ENCODE results near the gene TSC22D3. TPM values are rescaled to one million over a fixed set of nuclear protein-coding genes. Genes with fewer than 3 reads are reported as not detected.

TSC22D3 gene
- polyA plus RNA-seq, 1 donor, result 75.5 TPM

GRCh38 chrX:107713203-107713542 is 62.4 kb downstream of the TSC22D3 start:
- Histone ChIP-seq H3K27me3 (ENCODE audit: control insufficient read depth, insufficient read depth, low read length) (no peaks in the 10 kb centered on the region), H3K27ac (ENCODE audit: low read length) (peak overlapping the region; percentile 97), H3K4me3 (ENCODE audit: low read length) (no peak overlapping the region), H3K9me3 (ENCODE audit: control insufficient read depth, low read depth, low read length) (no peaks in the 10 kb centered on the region), H3K36me3 (ENCODE audit: control insufficient read depth, insufficient read depth, low read length) (peaks cover 16% of the 10 kb centered on the region), H3K4me1 (ENCODE audit: control insufficient read depth, insufficient read depth, low read length) (peaks cover 47% of the 10 kb centered on the region)
- no CpG with 5 or more reads among the region's 2 CpGs for WGBS (ENCODE audit: insufficient coverage, low lambda C conversion rate)
- no peak for DNase-seq

GRCh38 chrX:107712231-107713202 is 63.1 kb downstream of the TSC22D3 start:
- DNase-seq, result no peak
- 90% methylated on average over 2 of the region's 13 CpGs for WGBS (ENCODE audit: insufficient coverage, low lambda C conversion rate)
- Histone ChIP-seq H3K36me3 (ENCODE audit: control insufficient read depth, insufficient read depth, low read length) (peaks cover 16% of the 10 kb centered on the region), H3K4me3 (ENCODE audit: low read length) (no peak overlapping the region), H3K27ac (ENCODE audit: low read length) (peak overlapping the region; percentile 97), H3K9me3 (ENCODE audit: control insufficient read depth, low read depth, low read length) (no peaks in the 10 kb centered on the region), H3K4me1 (ENCODE audit: control insufficient read depth, insufficient read depth, low read length) (peaks cover 43% of the 10 kb centered on the region), H3K27me3 (ENCODE audit: control insufficient read depth, insufficient read depth, low read length) (no peaks in the 10 kb centered on the region)

GRCh38 chrX:107711521-107712181 is 63.9 kb downstream of the TSC22D3 start:
- no CpG with 5 or more reads among the region's 5 CpGs for WGBS (ENCODE audit: insufficient coverage, low lambda C conversion rate)
- no peak for DNase-seq
- Histone ChIP-seq H3K36me3 (ENCODE audit: control insufficient read depth, insufficient read depth, low read length) (peaks cover 16% of the 10 kb centered on the region), H3K9me3 (ENCODE audit: control insufficient read depth, low read depth, low read length) (no peaks in the 10 kb centered on the region), H3K27ac (ENCODE audit: low read length) (peak overlapping the region; percentile 97), H3K27me3 (ENCODE audit: control insufficient read depth, insufficient read depth, low read length) (no peaks in the 10 kb centered on the region), H3K4me1 (ENCODE audit: control insufficient read depth, insufficient read depth, low read length) (peaks cover 37% of the 10 kb centered on the region), H3K4me3 (ENCODE audit: low read length) (no peak overlapping the region)

GRCh38 chrX:107710617-107711391 is 64.8 kb downstream of the TSC22D3 start:
- no peaks in the 10 kb centered on the region for H3K9me3 ChIP-seq (ENCODE audit: control insufficient read depth, low read depth, low read length)
- no CpG with 5 or more reads among the region's 7 CpGs for WGBS (ENCODE audit: insufficient coverage, low lambda C conversion rate)
- peak; percentile 82 to 89 for DNase-seq
- no peak overlapping the region for H3K4me3 ChIP-seq (ENCODE audit: low read length)
- peaks cover 37% of the 10 kb centered on the region for H3K4me1 ChIP-seq (ENCODE audit: control insufficient read depth, insufficient read depth, low read length)
- peak overlapping the region; percentile 97 for H3K27ac ChIP-seq (ENCODE audit: low read length)
- peaks cover 16% of the 10 kb centered on the region for H3K36me3 ChIP-seq (ENCODE audit: control insufficient read depth, insufficient read depth, low read length)
- H3K27me3 ChIP-seq (ENCODE audit: control insufficient read depth, insufficient read depth, low read length), result no peaks in the 10 kb centered on the region

- Histone ChIP-seq H3K27ac (ENCODE audit: low read length) (peak overlapping the region; percentile 80), H3K27me3 (ENCODE audit: control insufficient read depth, insufficient read depth, low read length) (no peaks in the 10 kb centered on the region), H3K9me3 (ENCODE audit: control insufficient read depth, low read depth, low read length) (no peaks in the 10 kb centered on the region), H3K4me1 (ENCODE audit: control insufficient read depth, insufficient read depth, low read length) (peaks cover 34% of the 10 kb centered on the region), H3K36me3 (ENCODE audit: control insufficient read depth, insufficient read depth, low read length) (peaks cover 14% of the 10 kb centered on the region), H3K4me3 (ENCODE audit: low read length) (no peak overlapping the region)
- WGBS (ENCODE audit: insufficient coverage, low lambda C conversion rate), result no CpG with 5 or more reads among the region's 6 CpGs
- DNase-seq, result peak in 1 of 2 donors; percentile 60
Measured at GRCh38 chrX:107709266-107709806, 66.3 kb downstream of the TSC22D3 start.

GRCh38 chrX:107708762-107709161 is 66.8 kb downstream of the TSC22D3 start:
- H3K9me3 ChIP-seq (ENCODE audit: control insufficient read depth, low read depth, low read length), result no peaks in the 10 kb centered on the region
- DNase-seq, result no peak

GRCh38 chrX:107707866-107708265 is 67.7 kb downstream of the TSC22D3 start:
- no CpG with 5 or more reads among the region's 9 CpGs for WGBS (ENCODE audit: insufficient coverage, low lambda C conversion rate)

More at GRCh38 chrX:107708762-107709161, 66.8 kb downstream of the TSC22D3 start:
- Histone ChIP-seq H3K27me3 (ENCODE audit: control insufficient read depth, insufficient read depth, low read length) (no peaks in the 10 kb centered on the region), H3K4me3 (ENCODE audit: low read length) (no peak overlapping the region), H3K4me1 (ENCODE audit: control insufficient read depth, insufficient read depth, low read length) (peaks cover 36% of the 10 kb centered on the region), H3K36me3 (ENCODE audit: control insufficient read depth, insufficient read depth, low read length) (peaks cover 8% of the 10 kb centered on the region), H3K27ac (ENCODE audit: low read length) (peak overlapping the region; percentile 80)
- WGBS (ENCODE audit: insufficient coverage, low lambda C conversion rate), result no CpG with 5 or more reads among the region's 2 CpGs

GRCh38 chrX:107706309-107706708 is 69.3 kb downstream of the TSC22D3 start:
- Histone ChIP-seq H3K27me3 (ENCODE audit: control insufficient read depth, insufficient read depth, low read length) (no peaks in the 10 kb centered on the region), H3K4me3 (ENCODE audit: low read length) (no peak overlapping the region), H3K36me3 (ENCODE audit: control insufficient read depth, insufficient read depth, low read length) (no peaks in the 10 kb centered on the region), H3K27ac (ENCODE audit: low read length) (no peak overlapping the region), H3K9me3 (ENCODE audit: control insufficient read depth, low read depth, low read length) (no peaks in the 10 kb centered on the region), H3K4me1 (ENCODE audit: control insufficient read depth, insufficient read depth, low read length) (peaks cover 23% of the 10 kb centered on the region)
- DNase-seq, result no peak

More at GRCh38 chrX:107707866-107708265, 67.7 kb downstream of the TSC22D3 start:
- Histone ChIP-seq H3K9me3 (ENCODE audit: control insufficient read depth, low read depth, low read length) (no peaks in the 10 kb centered on the region), H3K27me3 (ENCODE audit: control insufficient read depth, insufficient read depth, low read length) (no peaks in the 10 kb centered on the region), H3K27ac (ENCODE audit: low read length) (no peak overlapping the region), H3K36me3 (ENCODE audit: control insufficient read depth, insufficient read depth, low read length) (peaks cover 2% of the 10 kb centered on the region), H3K4me3 (ENCODE audit: low read length) (no peak overlapping the region), H3K4me1 (ENCODE audit: control insufficient read depth, insufficient read depth, low read length) (peaks cover 33% of the 10 kb centered on the region)
- DNase-seq, result no peak

GRCh38 chrX:107704587-107704986 is 71.0 kb downstream of the TSC22D3 start:
- Histone ChIP-seq H3K36me3 (ENCODE audit: control insufficient read depth, insufficient read depth, low read length) (no peaks in the 10 kb centered on the region), H3K27ac (ENCODE audit: low read length) (peak overlapping the region; percentile 68), H3K4me3 (ENCODE audit: low read length) (no peak overlapping the region), H3K9me3 (ENCODE audit: control insufficient read depth, low read depth, low read length) (no peaks in the 10 kb centered on the region), H3K27me3 (ENCODE audit: control insufficient read depth, insufficient read depth, low read length) (no peaks in the 10 kb centered on the region), H3K4me1 (ENCODE audit: control insufficient read depth, insufficient read depth, low read length) (peaks cover 17% of the 10 kb centered on the region)
- no peak for DNase-seq
- WGBS (ENCODE audit: insufficient coverage, low lambda C conversion rate), result no CpG with 5 or more reads among the region's 2 CpGs

GRCh38 chrX:107704181-107704580 is 71.4 kb downstream of the TSC22D3 start:
- no peaks in the 10 kb centered on the region for H3K27me3 ChIP-seq (ENCODE audit: control insufficient read depth, insufficient read depth, low read length)
- H3K4me3 ChIP-seq (ENCODE audit: low read length), result no peak overlapping the region
- DNase-seq, result peak in 1 of 2 donors; percentile 58
- WGBS (ENCODE audit: insufficient coverage, low lambda C conversion rate), result no CpG with 5 or more reads among the region's 4 CpGs
- H3K9me3 ChIP-seq (ENCODE audit: control insufficient read depth, low read depth, low read length), result no peaks in the 10 kb centered on the region
- H3K36me3 ChIP-seq (ENCODE audit: control insufficient read depth, insufficient read depth, low read length), result no peaks in the 10 kb centered on the region
- H3K4me1 ChIP-seq (ENCODE audit: control insufficient read depth, insufficient read depth, low read length), result peaks cover 16% of the 10 kb centered on the region
- peak overlapping the region; percentile 68 for H3K27ac ChIP-seq (ENCODE audit: low read length)
